HL-60 (cell line): ENCODE data around the gene PC.

Experiments
- DNase-seq, 2 experiments: peaks; one replicate each; pipeline ENCODE4 v3.0.0-alpha.2; 2010 to 2020; ENCODE audit warnings: low read depth in 1 of 2, low spot score in 1 of 2
- H3K27ac ChIP-seq: fragments of 250-450 bp; sonication (Bioruptor Pico); replicated peaks from 2 replicates; pipeline ENCODE4 v1.5.1; 2020; ENCODE audit warnings: mild to moderate bottlenecking, moderate library complexity
- H3K27me3 ChIP-seq: fragments of 250-450 bp; sonication (Bioruptor Pico); 2 replicates; pipeline ENCODE4 v1.5.1; 2021; ENCODE audit warnings: mild to moderate bottlenecking, moderate library complexity; ENCODE audit not compliant: insufficient read depth, poor library complexity, severe bottlenecking
- H3K4me3 ChIP-seq: replicated peaks from 2 replicates; pipeline ENCODE4 v1.5.1; 2011; ENCODE audit warnings: mild to moderate bottlenecking, control low read depth, low read length; ENCODE audit not compliant: insufficient read depth
- GABPA ChIP-seq: IDR thresholded peaks from 2 replicates; pipeline ENCODE4 v1.6.1; 2012; ENCODE audit warnings: low read depth
- POLR2AphosphoS5 ChIP-seq: IDR thresholded peaks from 2 replicates; pipeline ENCODE4 v1.6.1; 2012; ENCODE audit warnings: low read depth
- SPI1 ChIP-seq: IDR thresholded peaks from 2 replicates; pipeline ENCODE4 v1.6.1; 2012; ENCODE audit warnings: low read depth, mild to moderate bottlenecking, borderline replicate concordance
- TF ChIP-seq, protein P1 (sequence below): IDR thresholded peaks from one replicate; pipeline ENCODE4 v1.5.1; 2011; ENCODE audit warnings: low read length, control low read depth, inconsistent platforms; ENCODE audit not compliant: insufficient read depth
- TF ChIP-seq, protein P2 (sequence below): IDR thresholded peaks from 2 replicates; pipeline ENCODE4 v1.6.1; 2012; ENCODE audit warnings: low read depth; ENCODE audit not compliant: insufficient replicate concordance

PC gene

DNA sequence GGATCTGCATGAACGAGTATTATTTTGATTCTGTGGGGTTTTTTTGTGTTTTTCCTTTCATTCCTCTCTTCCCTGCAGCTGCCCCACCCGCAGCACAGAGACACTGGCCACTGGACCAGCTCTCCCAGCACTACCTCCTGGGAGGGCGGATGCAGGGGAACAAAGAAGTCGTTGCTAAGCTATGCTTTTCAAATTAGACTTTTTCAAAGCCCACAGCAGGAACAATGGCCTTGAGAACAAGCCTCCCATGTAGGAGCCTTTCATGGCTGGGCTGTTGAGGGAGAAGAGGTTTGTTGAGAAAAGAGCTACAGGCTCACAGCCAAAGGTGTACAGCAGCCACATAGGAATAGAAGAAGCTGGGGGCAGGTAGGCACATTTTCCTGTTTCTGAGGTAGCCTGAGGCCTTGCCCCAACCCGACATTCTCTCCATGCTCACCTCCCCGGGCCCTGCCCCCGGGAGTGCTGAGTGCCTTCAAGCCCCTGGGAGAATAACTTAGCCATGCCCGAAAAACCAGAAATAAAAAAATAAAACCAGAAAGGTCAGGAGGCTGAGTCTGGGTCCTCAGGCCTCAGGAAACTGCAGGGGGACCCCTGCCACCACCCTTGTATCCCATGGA is 44.2 kb upstream of the PC start:
- H3K4me3 ChIP-seq: no peak overlapping the region
- H3K27ac ChIP-seq: no peak overlapping the region
- no peak for DNase-seq
- no peaks in the 10 kb centered on the region for H3K27me3 ChIP-seq
- TF ChIP-seq SPI1: no peak
- TF ChIP-seq POLR2AphosphoS5: no peak
- no peak for TF ChIP-seq GABPA
- TF ChIP-seq, protein P1, sequence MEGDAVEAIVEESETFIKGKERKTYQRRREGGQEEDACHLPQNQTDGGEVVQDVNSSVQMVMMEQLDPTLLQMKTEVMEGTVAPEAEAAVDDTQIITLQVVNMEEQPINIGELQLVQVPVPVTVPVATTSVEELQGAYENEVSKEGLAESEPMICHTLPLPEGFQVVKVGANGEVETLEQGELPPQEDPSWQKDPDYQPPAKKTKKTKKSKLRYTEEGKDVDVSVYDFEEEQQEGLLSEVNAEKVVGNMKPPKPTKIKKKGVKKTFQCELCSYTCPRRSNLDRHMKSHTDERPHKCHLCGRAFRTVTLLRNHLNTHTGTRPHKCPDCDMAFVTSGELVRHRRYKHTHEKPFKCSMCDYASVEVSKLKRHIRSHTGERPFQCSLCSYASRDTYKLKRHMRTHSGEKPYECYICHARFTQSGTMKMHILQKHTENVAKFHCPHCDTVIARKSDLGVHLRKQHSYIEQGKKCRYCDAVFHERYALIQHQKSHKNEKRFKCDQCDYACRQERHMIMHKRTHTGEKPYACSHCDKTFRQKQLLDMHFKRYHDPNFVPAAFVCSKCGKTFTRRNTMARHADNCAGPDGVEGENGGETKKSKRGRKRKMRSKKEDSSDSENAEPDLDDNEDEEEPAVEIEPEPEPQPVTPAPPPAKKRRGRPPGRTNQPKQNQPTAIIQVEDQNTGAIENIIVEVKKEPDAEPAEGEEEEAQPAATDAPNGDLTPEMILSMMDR: no peak
- TF ChIP-seq, protein P2, sequence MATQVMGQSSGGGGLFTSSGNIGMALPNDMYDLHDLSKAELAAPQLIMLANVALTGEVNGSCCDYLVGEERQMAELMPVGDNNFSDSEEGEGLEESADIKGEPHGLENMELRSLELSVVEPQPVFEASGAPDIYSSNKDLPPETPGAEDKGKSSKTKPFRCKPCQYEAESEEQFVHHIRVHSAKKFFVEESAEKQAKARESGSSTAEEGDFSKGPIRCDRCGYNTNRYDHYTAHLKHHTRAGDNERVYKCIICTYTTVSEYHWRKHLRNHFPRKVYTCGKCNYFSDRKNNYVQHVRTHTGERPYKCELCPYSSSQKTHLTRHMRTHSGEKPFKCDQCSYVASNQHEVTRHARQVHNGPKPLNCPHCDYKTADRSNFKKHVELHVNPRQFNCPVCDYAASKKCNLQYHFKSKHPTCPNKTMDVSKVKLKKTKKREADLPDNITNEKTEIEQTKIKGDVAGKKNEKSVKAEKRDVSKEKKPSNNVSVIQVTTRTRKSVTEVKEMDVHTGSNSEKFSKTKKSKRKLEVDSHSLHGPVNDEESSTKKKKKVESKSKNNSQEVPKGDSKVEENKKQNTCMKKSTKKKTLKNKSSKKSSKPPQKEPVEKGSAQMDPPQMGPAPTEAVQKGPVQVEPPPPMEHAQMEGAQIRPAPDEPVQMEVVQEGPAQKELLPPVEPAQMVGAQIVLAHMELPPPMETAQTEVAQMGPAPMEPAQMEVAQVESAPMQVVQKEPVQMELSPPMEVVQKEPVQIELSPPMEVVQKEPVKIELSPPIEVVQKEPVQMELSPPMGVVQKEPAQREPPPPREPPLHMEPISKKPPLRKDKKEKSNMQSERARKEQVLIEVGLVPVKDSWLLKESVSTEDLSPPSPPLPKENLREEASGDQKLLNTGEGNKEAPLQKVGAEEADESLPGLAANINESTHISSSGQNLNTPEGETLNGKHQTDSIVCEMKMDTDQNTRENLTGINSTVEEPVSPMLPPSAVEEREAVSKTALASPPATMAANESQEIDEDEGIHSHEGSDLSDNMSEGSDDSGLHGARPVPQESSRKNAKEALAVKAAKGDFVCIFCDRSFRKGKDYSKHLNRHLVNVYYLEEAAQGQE: no peak

DNA sequence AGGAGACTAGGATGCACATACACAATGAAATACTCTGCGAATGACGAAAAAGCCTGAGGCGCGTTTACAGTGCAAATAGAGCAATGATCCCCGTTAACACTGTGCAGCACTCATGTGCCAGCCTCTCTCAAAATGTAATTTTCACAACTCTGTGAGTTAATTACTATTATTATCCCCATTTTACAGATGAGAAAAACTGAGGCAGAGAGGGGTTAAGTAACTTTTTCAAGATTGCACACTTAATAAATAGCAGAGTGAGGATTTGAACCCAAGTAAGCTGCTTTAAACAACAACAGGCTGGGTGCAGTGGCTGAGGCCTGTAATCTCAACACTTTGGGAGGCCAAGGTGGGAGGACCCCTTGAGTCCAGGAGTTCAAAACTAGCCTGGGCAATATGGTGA is 43.1 kb upstream of the PC start:
- TF ChIP-seq POLR2AphosphoS5 (no peak), SPI1 (no peak), GABPA (no peak)
- TF ChIP-seq, protein P1: no peak
- TF ChIP-seq, protein P2: no peak

DNA sequence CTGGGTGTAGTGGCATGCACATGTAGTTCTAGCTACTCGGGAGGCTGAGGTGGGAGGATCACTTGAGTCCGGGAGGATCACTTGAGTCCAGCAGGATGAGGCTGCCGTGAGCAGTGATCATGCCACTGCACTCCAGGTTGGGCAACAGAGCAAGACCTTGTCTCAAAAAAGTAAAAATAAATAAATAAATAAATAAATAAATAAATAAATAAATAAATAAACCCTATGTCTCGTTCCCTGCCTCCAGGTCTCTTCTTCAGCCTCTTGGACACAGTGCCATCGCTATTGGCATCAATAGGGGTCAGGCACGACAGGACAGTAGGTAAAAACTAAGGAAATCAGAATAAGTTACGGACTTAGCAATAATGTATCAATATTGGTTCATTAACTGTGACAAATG is 41.4 kb upstream of the PC start:
- no peak for TF ChIP-seq POLR2AphosphoS5
- no peak for TF ChIP-seq SPI1
- TF ChIP-seq, protein P1: no peak
- no peak for TF ChIP-seq GABPA
- TF ChIP-seq, protein P2: no peak
- H3K4me3 ChIP-seq: no peak overlapping the region
- no peak for DNase-seq
- H3K27ac ChIP-seq: no peak overlapping the region
- no peaks in the 10 kb centered on the region for H3K27me3 ChIP-seq

More for the DNA sequence above, 43.1 kb upstream of the PC start:
- H3K27ac ChIP-seq: no peak overlapping the region
- H3K4me3 ChIP-seq: no peak overlapping the region
- H3K27me3 ChIP-seq: no peaks in the 10 kb centered on the region
- DNase-seq: no peak
